Measurements from ENCODE around the gene TCF7L2. TPM values are rescaled to one million over a fixed set of nuclear protein-coding genes. Genes with fewer than 3 reads are reported as not detected.

TCF7L2 gene
- total RNA-seq, 1 donor from 2014 or later = 49.3 TPM

DNA sequence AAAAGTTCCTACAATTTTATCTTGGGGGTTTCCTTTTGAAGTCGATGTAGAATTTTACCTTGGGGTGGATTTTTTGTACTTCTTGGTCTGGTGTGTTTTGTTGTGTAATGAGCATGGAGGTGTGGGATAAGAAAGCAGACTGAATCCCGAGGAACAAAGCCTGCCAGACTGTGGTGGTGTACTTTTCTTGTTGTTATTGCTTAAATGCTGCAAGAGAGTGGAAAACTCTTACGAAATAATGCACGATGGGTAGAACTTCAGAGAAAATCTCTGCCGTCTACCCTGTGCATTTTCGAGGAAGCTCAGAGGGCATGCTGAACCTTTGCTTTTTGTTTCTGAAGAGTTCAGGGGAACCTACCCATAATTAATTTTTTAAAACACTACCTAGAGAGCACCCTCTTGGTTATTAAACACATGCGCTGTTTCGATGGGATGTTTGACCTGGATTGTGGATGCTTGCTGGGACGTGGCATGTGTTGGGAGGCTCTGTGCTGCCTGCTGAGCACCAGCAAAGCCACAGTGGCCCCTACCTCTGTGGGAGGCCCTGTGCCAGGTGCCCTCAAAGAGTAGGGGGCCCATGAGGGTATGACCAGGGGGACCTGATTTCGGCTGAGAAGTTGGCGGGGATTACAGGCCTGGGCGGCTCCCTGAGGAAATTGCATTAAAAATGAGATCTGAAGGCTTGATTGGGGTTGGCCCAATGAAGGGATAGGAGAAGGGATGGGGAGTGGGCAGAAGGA lies 94.1 kb downstream of the TCF7L2 start:
- H3K4me3 Mint-ChIP-seq (ENCODE audit: unreplicated experiment) = peak overlapping the region; percentile 13
- TF ChIP-seq, protein P1, sequence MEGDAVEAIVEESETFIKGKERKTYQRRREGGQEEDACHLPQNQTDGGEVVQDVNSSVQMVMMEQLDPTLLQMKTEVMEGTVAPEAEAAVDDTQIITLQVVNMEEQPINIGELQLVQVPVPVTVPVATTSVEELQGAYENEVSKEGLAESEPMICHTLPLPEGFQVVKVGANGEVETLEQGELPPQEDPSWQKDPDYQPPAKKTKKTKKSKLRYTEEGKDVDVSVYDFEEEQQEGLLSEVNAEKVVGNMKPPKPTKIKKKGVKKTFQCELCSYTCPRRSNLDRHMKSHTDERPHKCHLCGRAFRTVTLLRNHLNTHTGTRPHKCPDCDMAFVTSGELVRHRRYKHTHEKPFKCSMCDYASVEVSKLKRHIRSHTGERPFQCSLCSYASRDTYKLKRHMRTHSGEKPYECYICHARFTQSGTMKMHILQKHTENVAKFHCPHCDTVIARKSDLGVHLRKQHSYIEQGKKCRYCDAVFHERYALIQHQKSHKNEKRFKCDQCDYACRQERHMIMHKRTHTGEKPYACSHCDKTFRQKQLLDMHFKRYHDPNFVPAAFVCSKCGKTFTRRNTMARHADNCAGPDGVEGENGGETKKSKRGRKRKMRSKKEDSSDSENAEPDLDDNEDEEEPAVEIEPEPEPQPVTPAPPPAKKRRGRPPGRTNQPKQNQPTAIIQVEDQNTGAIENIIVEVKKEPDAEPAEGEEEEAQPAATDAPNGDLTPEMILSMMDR (IDR thresholded peaks at IDR 0.05; ENCODE audit: unreplicated experiment) = no peak
- peaks cover 5% of the 10 kb centered on the region for H3K27me3 Mint-ChIP-seq (ENCODE audit: unreplicated experiment)
- no peaks in the 10 kb centered on the region for H3K9me3 Mint-ChIP-seq (ENCODE audit: unreplicated experiment)
- H3K27ac Mint-ChIP-seq (ENCODE audit: unreplicated experiment) = peak overlapping the region; percentile 58
- H3K4me1 Mint-ChIP-seq (ENCODE audit: unreplicated experiment) = peaks cover 26% of the 10 kb centered on the region
- DNase-seq (ENCODE audit: low spot score) = no peak
- peaks cover 16% of the 10 kb centered on the region for H3K36me3 Mint-ChIP-seq (ENCODE audit: low read depth, unreplicated experiment)

DNA sequence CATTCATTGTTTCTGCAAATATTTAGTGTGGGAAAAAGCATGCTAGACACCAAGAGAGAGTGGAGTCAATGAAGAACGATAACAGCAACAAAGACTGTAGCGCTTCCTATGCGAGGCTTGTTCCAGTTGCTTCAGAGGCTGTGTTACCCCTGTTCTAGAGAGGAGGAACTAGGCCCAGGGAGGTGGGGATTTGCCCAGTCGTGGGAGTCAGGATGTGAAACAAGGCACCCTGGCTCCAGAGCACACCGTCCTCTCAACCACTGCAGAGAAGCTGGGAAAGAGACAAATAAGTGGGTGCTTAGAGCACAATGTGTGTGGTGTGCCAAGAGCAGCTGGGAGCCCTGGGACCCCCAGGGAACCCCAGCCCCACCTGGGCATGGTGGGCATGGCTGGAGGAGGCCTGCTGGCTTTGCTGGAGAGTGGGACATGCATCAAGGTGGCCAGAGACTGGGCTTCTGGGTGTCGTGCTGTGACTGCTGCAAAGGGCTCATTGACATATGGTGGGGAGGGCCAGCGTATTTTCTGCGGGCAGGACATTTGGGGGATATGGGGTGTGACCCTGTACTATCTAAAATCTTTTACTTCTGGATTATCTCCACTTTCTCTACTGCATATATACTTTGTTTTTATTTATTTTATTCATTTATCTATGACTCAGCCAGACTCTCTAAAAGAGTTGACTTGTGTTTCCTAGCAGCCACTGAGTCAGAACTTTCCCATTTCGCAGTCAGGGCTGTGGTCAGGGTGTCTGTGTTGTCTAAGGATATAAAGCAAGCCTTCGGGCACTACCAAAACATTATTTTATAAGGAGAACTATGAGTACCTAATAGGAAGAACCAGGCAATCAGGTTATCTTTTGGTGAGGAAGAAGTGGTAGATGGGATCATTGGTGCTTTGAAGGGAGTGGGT lies 95.4 kb downstream of the TCF7L2 start:
- no peaks in the 10 kb centered on the region for H3K9me3 Mint-ChIP-seq (ENCODE audit: unreplicated experiment)
- peaks cover 28% of the 10 kb centered on the region for H3K4me1 Mint-ChIP-seq (ENCODE audit: unreplicated experiment)
- TF ChIP-seq, protein P1 (IDR thresholded peaks at IDR 0.05; ENCODE audit: unreplicated experiment) = no peak
- peak overlapping the region; percentile 58 for H3K27ac Mint-ChIP-seq (ENCODE audit: unreplicated experiment)
- H3K4me3 Mint-ChIP-seq (ENCODE audit: unreplicated experiment) = peak overlapping the region; percentile 31
- peaks cover 6% of the 10 kb centered on the region for H3K27me3 Mint-ChIP-seq (ENCODE audit: unreplicated experiment)
- DNase-seq (ENCODE audit: low spot score) = no peak
- H3K36me3 Mint-ChIP-seq (ENCODE audit: low read depth, unreplicated experiment) = peaks cover 16% of the 10 kb centered on the region

- Mint-ChIP-seq H3K4me1 (ENCODE audit: unreplicated experiment) (peaks cover 42% of the 10 kb centered on the region), H3K9me3 (ENCODE audit: unreplicated experiment) (no peaks in the 10 kb centered on the region), H3K36me3 (ENCODE audit: low read depth, unreplicated experiment) (peaks cover 16% of the 10 kb centered on the region), H3K4me3 (ENCODE audit: unreplicated experiment) (no peak overlapping the region), H3K27me3 (ENCODE audit: unreplicated experiment) (peaks cover 8% of the 10 kb centered on the region), H3K27ac (ENCODE audit: unreplicated experiment) (no peak overlapping the region)
- no peak for DNase-seq (ENCODE audit: low spot score)
- TF ChIP-seq, protein P1 (IDR thresholded peaks at IDR 0.05; ENCODE audit: unreplicated experiment) = no peak
Measured at GRCh38 chr10:113047151-113047550, 97.1 kb downstream of the TCF7L2 start.

GRCh38 chr10:113047605-113047962 lies 97.5 kb downstream of the TCF7L2 start:
- H3K4me3 Mint-ChIP-seq (ENCODE audit: unreplicated experiment) = no peak overlapping the region
- H3K27me3 Mint-ChIP-seq (ENCODE audit: unreplicated experiment) = peaks cover 8% of the 10 kb centered on the region
- H3K9me3 Mint-ChIP-seq (ENCODE audit: unreplicated experiment) = no peaks in the 10 kb centered on the region
- peaks cover 47% of the 10 kb centered on the region for H3K4me1 Mint-ChIP-seq (ENCODE audit: unreplicated experiment)
- DNase-seq (ENCODE audit: low spot score) = no peak
- H3K27ac Mint-ChIP-seq (ENCODE audit: unreplicated experiment) = peak overlapping the region; percentile 19
- H3K36me3 Mint-ChIP-seq (ENCODE audit: low read depth, unreplicated experiment) = peaks cover 11% of the 10 kb centered on the region
- TF ChIP-seq, protein P1 (IDR thresholded peaks at IDR 0.05; ENCODE audit: unreplicated experiment) = no peak
